NCI-H2081 (cell line): ENCODE measurements around the gene PDE6G.

ENCODE experiments used
- DNase-seq, 2 experiments: peaks; one replicate each; lab custom pipeline; 2025; lab: John Stamatoyannopoulos, UW

PDE6G gene

DNA sequence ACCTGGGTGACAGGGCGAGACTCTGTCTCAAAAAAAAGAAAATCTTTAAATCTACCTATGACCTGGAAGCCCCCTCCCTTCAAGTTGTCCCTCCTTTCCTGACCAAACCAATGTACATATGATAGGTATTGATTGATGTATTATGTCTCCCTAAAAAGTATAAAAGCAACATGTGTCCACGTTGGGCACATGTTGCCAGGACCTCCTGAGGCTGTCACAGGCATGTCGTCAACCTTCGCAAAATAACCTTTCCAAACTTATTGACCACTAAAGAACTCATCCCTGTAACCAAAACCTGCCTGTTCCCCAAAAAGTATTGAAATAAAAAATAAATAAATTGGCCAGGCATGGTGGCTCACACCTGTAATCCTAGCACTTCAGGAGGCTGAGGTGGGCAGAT, 5.7 kb upstream of the PDE6G start:
- no peak for DNase-seq

DNA sequence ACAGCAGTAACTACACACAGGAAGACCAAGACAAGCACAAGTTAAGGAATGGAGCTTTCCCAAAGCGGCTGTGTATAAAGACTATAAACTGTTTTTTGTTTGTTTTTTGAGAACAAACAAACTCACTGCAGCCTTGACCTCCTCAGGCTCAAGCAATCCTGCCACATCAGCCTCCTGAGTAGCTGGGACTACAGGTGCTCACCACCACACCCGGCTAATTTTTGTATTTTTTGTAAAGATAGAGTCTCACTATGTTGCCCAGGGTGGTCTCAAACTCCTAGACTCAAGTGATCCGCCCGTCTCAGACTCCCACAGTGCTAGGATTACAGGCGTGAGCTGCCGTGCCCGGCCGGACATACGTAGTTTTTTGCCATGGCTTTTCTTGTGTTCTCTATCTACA, 4.1 kb upstream of the PDE6G start:
- DNase-seq, result no peak

DNA sequence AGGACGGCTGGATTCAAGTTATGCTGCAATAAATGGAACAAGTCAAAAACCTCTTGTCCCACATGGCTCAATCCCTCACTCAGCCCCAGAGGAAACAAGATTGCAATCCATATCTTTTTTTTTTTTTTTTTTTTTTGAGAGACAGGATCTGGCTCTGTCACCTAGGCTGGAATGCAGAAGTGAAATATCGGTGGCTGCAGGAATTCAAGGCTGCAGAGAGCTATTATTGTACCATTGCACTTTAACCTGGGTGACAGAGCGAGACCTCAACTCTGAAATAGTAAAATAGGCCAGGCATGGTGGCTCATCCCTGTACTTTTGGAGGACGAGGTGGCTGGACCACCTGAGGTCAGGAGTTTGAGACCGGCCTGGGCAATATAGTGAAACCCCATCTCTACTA, 2.7 kb upstream of the PDE6G start:
- DNase-seq, result no peak

DNA sequence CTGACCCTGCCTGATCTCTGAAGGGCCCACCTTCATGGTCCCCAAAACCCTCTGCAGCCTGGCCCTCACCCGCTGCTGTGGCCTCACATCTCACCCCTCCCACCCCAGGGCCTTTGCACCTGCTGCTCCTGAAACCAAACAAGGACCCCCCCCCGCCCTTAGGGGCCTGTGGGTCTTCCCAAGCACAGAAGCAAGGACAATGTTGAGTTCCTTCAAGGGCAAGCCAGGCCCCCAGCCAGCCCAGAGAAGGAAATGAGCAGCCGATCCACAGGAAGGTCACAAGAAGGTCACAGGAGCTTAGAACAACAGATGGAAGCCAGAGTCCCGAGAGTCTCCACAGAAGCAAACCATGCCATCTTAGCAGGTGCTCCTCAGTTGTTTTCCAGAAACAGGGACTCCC, 493 bp upstream of the PDE6G start:
- no peak for DNase-seq

DNA sequence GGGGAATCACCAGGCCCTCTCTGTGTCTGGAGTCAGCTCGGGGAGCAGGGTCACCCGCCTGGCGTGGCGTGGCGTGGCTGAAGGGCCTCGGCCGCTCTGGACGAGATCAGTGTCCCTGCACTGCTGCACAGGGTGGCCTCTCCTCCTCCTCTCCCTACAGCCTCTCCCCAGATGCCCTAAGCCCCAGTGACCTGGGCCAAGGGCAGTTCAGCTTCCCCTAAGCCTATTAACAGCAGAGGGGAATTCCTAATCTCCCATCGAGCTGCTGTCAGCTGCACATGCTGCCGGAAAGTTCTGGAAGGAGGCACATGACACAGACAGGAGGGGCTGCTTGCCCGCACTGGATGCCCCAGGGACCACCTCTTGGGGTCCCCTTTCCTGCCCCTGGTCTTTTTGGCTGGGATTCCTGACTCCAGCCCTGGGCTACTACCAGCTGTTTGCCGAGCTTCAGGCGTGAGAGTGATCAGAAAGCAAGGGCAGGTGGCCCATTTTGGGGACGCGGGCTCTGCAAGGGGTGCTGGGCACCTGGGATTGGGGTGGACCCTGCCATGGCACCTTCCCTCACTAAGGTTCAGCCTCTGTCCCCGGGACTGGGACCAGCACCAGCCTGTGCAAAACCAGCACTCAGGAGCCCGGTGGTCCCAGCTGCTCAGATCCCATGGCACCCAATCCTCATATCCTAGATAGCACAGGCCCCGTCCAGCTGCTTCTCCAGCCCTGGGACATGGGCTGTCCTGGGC, 794 bp downstream of the PDE6G start:
- DNase-seq, result no peak

DNA sequence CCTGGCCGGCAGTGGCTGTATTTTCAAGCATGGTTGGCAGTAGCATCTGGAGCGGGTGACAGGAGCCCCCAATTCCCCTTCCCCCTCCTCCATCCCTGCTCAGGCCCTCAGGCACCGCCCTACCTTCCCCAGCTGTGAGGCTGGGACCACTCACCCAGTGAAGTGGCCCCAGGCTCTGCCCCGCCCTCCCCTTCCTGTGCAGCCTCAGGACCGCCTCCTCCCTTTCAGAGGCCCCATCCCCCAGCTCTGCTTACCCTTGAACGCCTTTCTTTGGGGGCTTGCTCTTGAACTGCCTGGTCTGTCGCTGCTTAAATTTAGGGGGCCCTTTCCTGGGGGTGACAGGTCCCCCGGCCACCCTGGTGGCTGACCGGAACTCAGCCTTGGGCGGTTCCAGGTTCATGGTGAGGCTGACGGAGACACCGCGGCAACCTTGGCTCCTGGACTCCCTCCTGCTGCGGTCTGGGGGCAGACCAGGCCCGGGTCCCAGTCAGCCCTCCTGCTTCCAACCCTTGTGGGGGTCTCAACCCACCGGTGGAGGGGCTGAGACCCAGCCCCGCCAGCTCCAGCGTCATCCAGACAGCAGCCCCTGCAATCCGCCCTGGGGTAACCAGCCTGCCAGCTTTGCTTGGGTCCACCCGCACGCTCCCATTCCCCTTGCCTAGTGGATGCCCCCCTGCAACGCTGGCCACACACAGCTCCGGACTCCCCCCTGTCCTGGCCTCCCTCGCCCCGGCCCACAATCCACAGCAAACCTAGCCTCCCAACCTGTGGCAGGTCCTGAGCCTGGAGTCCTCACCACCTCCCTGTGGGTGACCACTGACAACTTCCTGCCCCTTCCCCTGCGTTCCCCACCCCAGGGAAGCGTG, 3.2 kb downstream of the PDE6G start:
- no peak for DNase-seq

DNA sequence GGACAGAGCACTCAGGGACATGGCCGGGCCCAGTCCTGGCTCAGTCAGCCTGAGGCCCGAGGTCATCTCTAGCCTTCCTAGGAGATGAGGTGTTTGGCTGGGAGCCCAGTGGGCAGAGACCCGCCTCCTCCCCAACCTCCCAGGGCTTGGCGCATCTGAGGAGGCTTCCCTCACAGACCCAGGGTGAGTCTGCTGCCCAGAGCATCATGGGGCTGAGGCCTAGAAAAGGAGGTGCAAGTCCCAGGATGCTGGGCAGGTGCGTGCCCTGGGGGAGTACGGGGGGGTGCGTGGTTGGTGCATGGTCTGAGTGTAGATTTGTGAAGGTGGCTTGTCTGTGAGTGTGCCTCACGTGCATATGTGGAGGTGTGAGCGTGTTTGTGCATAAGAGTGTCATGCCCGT, 4.7 kb downstream of the PDE6G start:
- peak in 1 of 2 experiments; percentile 8 for DNase-seq

DNA sequence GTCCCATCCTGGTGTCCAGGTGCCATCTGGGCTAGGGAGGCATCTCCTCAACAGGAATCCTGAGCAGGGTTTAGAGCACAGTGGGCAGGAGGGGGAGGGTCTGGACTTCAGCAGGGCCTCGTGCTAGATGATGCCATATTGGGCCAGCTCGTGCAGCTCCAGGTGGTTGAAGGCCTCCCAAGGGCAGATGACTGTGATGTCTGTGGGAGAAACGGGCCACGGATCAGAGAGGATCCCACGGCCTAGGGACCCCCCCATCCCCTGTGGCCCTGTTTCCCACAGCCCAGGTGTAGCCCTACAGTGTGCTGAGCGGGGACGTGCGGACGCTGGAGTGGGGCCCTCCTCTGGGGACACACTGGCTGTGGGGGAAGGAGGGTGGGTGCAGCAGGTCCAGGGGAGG, 5.4 kb downstream of the PDE6G start:
- DNase-seq, result no peak

DNA sequence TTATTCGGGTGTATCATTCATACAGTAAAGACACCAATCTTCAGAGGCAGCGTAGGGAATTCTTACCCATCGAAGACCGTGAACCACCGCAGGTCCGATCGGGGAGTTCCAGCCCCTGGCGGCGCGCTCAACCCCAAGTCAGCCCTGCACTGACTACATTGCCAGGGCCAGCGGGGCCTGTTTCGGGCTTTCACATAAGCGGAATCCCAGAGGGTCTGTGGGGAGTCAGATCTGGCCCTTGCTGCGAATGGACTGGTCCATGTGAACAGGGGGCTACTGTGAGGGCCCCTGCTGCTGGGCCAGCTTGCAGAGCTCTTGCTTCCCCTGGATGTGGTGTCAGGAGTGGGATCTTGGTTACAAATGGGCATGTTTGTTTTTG, 7.6 kb downstream of the PDE6G start:
- DNase-seq, result no peak

DNA sequence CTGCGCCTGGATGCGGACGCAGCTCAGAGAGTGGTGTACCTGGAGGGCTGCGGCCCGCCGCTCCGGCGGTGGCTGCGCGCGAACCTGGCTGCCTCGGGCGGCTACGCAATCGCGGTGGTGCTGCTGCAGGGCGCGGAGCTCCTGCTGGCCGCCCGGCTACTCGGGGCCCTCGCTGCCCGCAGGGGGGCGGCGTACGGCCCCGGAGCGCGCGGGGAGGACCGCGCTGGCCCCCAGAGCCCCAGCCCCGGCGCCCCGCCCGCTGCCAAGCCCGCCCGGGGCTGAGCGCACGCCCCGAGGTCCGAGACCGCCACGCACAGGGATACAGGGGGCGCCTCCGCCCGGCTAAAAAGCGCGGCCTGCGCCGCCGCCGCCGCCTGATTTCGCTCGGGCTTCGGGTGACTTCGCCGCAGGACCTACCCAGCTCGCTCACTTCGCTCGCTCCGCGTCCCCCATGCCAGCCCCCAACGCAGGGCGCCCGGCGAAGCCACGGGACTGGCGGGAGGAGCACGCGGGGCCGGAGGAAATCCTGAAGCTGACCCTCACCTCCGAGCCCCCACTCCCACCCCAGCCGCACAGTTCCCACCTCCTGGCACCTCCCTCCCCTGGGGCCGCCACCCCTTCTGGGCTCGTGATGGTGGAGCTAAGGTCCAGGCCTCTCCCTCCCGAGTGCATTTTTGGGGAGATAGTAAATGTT, 8.2 kb downstream of the PDE6G start:
- no peak for DNase-seq

DNA sequence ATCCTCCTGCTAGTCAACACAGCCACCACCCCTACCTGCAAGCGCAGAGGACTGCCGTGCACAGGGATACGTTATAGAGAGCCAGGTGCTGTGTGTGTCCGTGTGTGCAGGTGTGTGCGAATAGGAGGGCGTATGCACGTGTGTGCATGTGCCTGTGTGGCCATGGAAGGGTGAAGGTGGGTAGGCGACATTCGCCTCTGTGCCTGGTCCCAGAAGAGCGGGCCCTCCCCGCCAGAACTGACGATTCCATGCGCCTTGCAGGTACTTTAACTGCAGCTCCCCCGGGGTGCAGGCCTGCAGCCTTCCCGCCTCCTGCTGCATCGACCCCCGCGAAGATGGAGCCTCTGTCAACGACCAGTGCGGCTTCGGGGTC, 8.7 kb downstream of the PDE6G start:
- DNase-seq, result no peak

DNA sequence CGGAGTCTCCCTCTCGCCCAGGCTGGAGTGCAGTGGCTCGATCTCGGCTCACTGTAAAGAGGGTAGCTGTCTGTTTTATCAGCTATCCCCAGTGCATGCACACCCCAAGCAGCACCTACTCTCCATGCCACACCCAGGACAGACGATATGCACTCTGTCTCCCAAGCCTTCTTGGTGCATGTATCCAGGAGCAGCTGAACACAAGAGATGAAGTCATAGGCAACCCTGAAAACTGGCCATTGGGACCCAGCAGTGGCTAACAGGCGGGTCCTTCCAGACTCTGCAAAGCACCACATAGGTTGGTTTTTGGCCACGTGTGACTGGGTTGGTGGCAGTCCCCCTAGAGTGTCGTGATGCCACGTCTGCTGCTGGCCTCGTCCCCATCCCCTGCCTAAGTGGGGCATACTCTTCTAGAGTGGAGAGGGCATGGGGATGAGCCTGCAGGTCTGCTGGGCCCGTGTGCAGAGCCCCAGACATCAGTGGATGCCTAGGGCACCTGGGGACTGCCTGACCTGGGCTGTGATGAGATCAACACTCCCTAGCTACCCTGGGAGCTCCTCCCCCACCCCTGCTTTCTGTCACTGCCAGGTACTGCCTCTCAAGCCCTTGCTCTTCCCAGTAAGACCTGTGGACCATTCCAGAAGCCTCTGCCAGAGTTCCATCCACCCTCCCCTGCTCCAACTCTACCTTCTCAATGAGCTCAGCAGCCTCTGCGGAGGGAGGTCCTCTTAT, 9.3 kb downstream of the PDE6G start:
- no peak for DNase-seq

DNA sequence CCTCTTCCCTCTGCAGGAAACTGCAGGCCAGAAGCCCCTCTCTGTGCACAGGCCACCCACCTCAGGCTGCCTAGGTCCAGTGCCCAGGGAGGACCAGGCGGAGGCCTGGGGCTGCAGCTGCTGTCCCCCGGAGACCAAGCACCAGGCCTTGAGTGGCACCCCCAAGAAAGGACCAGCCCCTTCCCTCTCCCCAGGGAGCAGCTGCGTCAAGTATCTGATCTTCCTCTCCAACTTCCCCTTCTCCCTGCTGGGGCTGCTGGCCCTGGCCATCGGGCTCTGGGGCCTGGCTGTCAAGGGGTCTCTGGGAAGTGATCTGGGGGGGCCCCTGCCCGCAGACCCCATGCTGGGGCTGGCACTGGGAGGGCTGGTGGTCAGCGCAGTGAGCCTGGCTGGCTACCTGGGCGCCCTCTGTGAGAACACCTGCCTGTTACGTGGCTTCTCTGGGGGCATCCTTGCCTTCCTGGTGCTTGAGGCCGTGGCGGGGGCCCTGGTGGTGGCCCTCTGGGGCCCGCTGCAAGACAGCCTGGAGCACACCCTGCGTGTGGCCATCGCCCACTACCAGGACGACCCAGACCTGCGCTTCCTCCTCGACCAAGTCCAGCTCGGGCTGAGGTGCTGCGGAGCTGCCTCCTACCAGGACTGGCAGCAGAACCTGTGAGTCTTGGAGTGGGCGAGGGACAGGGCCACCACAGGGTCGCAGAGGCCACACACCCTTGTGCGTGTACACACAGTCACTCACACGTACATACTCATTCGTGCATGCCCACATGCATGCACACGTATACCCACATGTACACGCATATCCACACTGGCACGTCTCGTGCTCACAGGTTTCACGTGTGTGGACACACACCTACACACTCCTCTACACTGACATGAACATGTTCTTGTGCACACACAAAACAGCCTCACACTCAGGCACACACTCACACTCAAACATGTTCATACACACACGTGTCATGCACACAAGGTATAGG, 11.1 kb downstream of the PDE6G start:
- DNase-seq, result no peak

DNA sequence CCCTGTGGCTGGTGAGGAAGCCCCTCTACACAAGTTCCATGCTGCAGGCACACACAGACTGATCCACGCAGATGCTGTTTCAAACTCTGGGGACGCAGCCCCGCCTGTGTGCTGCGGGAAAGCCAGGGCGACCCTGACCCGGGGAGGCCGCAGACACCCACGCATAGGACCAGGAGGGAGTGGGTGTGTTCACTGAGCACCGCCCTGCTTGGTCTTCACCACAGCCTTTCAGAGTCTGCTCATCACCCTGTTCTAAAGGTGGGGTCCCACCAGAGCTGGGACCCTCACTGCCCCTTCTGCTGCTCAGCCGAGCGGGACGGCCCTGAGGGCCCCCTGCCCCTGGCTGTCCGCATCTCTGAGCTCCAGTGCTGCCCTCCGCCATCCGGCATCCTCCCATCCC, 11.8 kb downstream of the PDE6G start:
- DNase-seq, result no peak

DNA sequence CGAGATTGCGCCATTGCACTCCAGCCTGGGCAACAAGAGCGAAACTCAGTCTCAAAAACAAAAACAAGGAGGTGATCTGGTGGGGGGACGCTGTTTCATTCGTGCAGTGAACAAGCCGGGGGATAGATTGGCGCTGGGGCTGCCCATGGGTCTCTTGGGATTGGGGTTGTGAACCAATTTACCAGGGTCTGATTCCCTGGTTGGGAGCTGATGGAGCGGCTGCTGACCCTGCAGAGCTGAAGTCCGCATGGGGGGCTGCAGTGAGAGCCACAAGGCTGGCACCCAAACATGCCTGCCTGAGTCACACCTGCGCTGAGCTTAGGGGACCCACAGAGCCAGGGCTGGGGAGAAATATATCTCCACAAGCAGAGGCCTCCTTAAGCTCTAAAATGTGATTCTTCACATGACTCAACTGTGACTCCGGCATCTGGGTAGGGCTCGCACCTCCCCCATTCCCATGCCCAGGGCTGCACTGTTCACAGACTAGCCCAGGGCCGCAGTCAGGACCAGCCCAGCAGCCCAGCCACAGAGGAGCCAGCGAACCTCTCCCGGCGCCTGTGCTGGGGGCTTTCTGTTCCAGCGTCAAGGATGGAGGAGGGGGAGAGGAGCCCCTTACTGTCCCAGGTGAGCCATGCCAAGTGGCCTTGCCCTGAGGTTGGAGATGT, 14.4 kb downstream of the PDE6G start:
- DNase-seq, result no peak

DNA sequence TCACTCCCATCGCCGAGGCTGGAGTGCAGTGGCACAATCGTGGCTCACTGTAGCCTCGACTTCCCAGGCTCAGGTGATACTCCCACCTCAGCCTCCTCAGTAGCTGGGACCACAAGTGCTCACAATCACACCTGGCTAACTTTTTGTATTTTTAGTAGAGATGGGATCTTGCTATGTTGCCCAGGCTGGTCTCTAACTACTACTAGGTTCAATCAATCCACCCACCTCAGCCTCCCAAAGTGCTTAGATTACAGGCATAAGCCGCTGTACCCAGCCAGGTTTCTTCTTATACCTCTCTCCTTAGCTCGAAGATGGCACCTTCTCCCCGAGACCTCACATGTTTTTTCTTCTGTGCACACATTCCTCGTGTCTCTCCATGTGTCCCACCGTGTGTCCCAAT, 16.3 kb downstream of the PDE6G start:
- no peak for DNase-seq

DNA sequence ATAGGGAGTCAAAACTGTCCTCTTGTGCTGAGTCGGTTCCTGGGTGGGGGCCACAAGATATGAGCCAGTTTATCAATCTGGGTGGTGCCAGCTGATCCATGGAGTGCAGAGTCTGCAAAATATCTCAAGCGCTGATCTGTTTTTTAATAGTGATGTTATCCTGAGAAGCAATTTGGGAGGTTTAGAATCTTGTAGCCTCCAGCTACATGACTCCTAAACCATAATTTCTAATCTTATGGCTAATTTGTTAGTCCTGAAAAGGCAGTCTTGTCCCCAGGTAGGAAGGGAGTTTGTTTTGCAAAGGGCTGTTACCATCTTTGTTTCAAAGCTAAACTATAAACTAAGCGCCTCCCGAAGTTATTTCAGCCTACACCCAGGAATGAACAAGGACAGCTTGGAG, 17.7 kb downstream of the PDE6G start:
- DNase-seq, result no peak

DNA sequence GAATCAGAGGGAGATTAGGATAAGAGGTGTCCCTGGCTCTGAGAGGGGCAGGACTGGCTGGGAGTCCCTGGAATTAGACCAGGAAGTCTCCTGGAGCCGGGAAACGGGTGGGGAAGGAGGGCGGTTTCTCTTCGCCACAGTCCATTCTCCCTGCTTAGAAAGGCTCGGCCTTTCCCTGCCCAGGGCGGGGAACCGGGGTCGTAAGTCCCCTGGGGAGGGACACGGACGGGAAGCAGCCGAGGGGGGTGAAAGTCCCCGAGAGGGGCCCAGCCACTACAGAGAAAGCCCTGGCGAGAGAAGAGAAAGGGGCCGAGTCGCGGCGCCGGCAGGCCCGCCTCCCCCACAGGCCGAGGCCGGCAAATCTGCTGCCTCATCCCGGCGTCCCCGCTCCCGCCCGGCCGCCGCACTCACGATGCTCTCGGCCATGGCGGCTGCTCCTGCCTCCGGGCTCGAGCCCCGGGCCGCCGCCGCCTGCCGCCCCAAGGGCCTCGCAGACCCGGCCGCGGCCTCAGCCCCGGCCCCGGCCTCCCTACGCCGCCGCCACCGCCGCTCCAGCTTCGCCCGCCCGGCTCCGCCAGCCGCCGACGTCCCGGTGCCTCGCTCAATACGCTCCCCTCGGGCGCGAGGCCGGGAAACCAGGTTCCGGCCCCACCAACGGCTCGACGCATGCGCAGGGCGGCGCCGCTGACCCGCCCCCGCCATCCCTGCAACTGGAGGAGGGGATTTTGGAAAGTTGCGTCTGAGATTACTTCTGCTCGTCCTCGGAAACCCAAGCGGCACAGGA, 19.6 kb downstream of the PDE6G start, which contains the start of the genes NPLOC4 and TSPAN10:
NPLOC4 (minus strand) TSS at position 608 of the 784 bp plus-strand sequence; CDS start at position 426, 182 bp downstream.
TSPAN10 (plus strand) TSS at position 692 of the 784 bp plus-strand sequence. CDS start 5,217 bp downstream, outside the sequence.
- DNase-seq, result peak; percentile 86 to 89

DNA sequence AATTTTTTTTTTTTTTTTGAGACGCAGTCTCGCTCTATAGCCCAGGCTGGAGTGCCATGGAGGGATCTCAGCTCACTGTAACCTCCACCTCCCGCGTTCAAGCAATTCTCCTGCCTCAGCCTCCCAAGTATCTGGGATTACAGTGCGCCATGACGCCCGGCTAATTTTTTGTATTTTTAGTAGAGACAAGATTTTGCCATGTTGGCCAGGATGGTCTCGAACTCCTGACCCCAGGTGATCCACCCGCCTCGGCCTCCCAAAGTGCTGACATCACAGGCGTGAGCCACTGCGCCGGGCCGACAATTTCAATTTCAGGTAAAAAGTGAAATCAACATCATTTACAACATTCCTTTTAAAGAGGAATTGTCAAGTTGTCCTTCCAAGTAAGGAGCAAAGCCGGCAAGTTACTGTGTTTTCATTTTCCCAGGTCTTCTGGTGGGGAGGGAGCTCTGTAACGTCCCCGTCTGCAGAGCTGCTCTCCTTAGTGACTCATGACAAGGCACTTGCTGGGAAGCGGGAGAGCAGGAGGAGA, 20.3 kb downstream of the PDE6G start:
- no peak for DNase-seq
